GM12878 (cell line): ENCODE measurements around the gene C5. TPM values are rescaled to one million over a fixed set of nuclear protein-coding genes. Genes with fewer than 3 reads are reported as not detected.

Experiments used
- ATAC-seq: fragments of 200-7000 bp; cut with Tn5 transposase; 3 replicates; pipeline ENCODE4 v1.9.1; 2020; ENCODE audit warnings: mild to moderate bottlenecking, moderate library complexity
- BruUV-seq: library from RNA; stranded (reverse); fragments of 400-500 nt; replicated peaks from 2 replicates; lab custom pipeline; 2021; lab: Mats Ljungman, UMichigan
- CTCF ChIA-PET: fragments of 300-600 bp; sonication (Branson Sonifier 250); formaldehyde crosslinking; extraction: SDS; loops from one replicate; lab custom pipeline; 2021; ENCODE audit warnings: inconsistent platforms; lab: Yijun Ruan, JAX
- POLR2A ChIA-PET: fragments of 350-600 bp; formaldehyde crosslinking; extraction: SDS; loops from one replicate; lab custom pipeline; 2021; ENCODE audit warnings: inconsistent platforms; lab: Charles Lee
- RAD21 ChIA-PET: fragments of 300-600 bp; sonication (Branson Sonifier 250); formaldehyde crosslinking; loops from one replicate; lab custom pipeline; 2023; ENCODE audit warnings: antibody characterized with exemption; ENCODE audit not compliant: unreplicated experiment; lab: Charles Lee
- SMC1A ChIA-PET: fragments of 300-600 bp; sonication (Branson Sonifier 250); formaldehyde crosslinking; loops from one replicate; lab custom pipeline; 2023; ENCODE audit not compliant: unreplicated experiment, uncharacterized antibody; lab: Charles Lee
- DNase-seq: peaks from one replicate; pipeline ENCODE4 v3.0.0-alpha.2; 2011; ENCODE audit warnings: low read depth, low spot score
- FAIRE-seq: peaks from 3 replicates; lab custom pipeline; 2011; peaks lifted over from hg19 to GRCh38; lab: Jason Lieb, UNC
- H2AFZ ChIP-seq: 2 replicates; pipeline ENCODE4 v1.6.0; 2011; ENCODE audit warnings: low read depth, low read length, control low read depth; ENCODE audit not compliant: control insufficient read depth
- H3K27ac ChIP-seq: 2 replicates; pipeline ENCODE4 v1.5.1; 2011; ENCODE audit warnings: control low read depth; ENCODE audit not compliant: control insufficient read depth, insufficient read depth
- H3K27me3 ChIP-seq, 2 experiments: replicated peaks in 1 of 2; 2 replicates each; pipeline versions ENCODE4 v1.6.0 to v1.6.1; 2011; ENCODE audit warnings: low read length in 1 of 2; ENCODE audit not compliant: control insufficient read depth in 2 of 2, insufficient read depth in 2 of 2
- H3K36me3 ChIP-seq, 2 experiments: 2 replicates each; pipeline ENCODE4 v1.5.1; 2011; ENCODE audit warnings: low read length in 1 of 2; ENCODE audit not compliant: control insufficient read depth in 2 of 2, insufficient read depth in 2 of 2
- H3K4me1 ChIP-seq: 2 replicates; pipeline ENCODE4 v1.6.1; 2011; ENCODE audit warnings: mild to moderate bottlenecking, low read length, moderate library complexity, mixed read lengths; ENCODE audit not compliant: control insufficient read depth, insufficient read depth
- H3K4me2 ChIP-seq: 2 replicates; pipeline ENCODE4 v1.6.0; 2011; ENCODE audit warnings: control low read depth; ENCODE audit not compliant: control insufficient read depth, insufficient read depth
- H3K4me3 ChIP-seq: fragments of 200-600 bp; sonication (generic); 2 replicates; pipeline ENCODE4 v1.5.1; 2016
- H3K79me2 ChIP-seq: 2 replicates; pipeline ENCODE4 v1.6.0; 2011; ENCODE audit warnings: low read length; ENCODE audit not compliant: control insufficient read depth, insufficient read depth
- H3K9ac ChIP-seq: 2 replicates; pipeline ENCODE4 v1.8.0; 2011; ENCODE audit warnings: low read length, control low read depth, mixed read lengths; ENCODE audit not compliant: control insufficient read depth, insufficient read depth
- H3K9me3 ChIP-seq: replicated peaks from 3 replicates; pipeline ENCODE4 v1.5.1; 2011; ENCODE audit warnings: mild to moderate bottlenecking, low read length; ENCODE audit not compliant: control insufficient read depth, insufficient read depth
- H4K20me1 ChIP-seq: 2 replicates; pipeline ENCODE4 v1.6.0; 2011; ENCODE audit not compliant: control insufficient read depth, insufficient read depth
- CEBPB ChIP-seq, 2 experiments: fragments of 150-350 bp in 1 of 2; IDR thresholded peaks; 2 replicates each; pipeline ENCODE4 v1.6.1; 2012 to 2014; ENCODE audit warnings: low read depth in 2 of 2, low read length in 2 of 2, borderline replicate concordance in 1 of 2, inconsistent platforms in 1 of 2
- EED ChIP-seq: sonication (generic); IDR thresholded peaks from 2 replicates; pipeline ENCODE4 v1.6.1; 2016; ENCODE audit warnings: antibody characterized with exemption, low read depth
- EZH2 ChIP-seq: IDR thresholded peaks from 2 replicates; pipeline ENCODE4 v1.6.1; 2012; ENCODE audit warnings: low read depth, mild to moderate bottlenecking, control low read depth, inconsistent platforms, low read length, borderline replicate concordance; ENCODE audit not compliant: control insufficient read depth
- FOS ChIP-seq: IDR thresholded peaks from 3 replicates; pipeline ENCODE4 v1.6.1; 2011; ENCODE audit warnings: borderline replicate concordance; ENCODE audit not compliant: insufficient read length; ENCODE audit errors: extremely low read depth
- HDAC2 ChIP-seq: fragments of 200-600 bp; sonication (generic); IDR thresholded peaks from 2 replicates; pipeline ENCODE4 v1.6.1; 2017
- MEF2B ChIP-seq: fragments of 450-650 bp; IDR thresholded peaks from 2 replicates; pipeline ENCODE4 v1.6.1; 2018; ENCODE audit warnings: mild to moderate bottlenecking, moderate library complexity; ENCODE audit not compliant: partially characterized antibody, poor library complexity, severe bottlenecking
- MTA3 ChIP-seq: IDR thresholded peaks from 2 replicates; pipeline ENCODE4 v1.6.1; 2012; ENCODE audit warnings: low read length, inconsistent platforms, borderline replicate concordance
- POLR2AphosphoS5 ChIP-seq: IDR thresholded peaks from 2 replicates; pipeline ENCODE4 v1.6.1; 2011; ENCODE audit warnings: mild to moderate bottlenecking, low read length, inconsistent platforms
- SMAD5 ChIP-seq: IDR thresholded peaks from 2 replicates; pipeline ENCODE4 v1.6.1; 2016; ENCODE audit warnings: antibody characterized with exemption, low read depth
- SMC3 ChIP-seq: IDR thresholded peaks from 2 replicates; pipeline ENCODE4 v1.6.1; 2011; ENCODE audit warnings: low read length, improper control_type of control experiment, borderline replicate concordance
- SRF ChIP-seq, 2 experiments: IDR thresholded peaks; 2 replicates each; pipeline ENCODE4 v1.6.1; 2011; ENCODE audit warnings: low read depth in 2 of 2, low read length in 2 of 2, mild to moderate bottlenecking in 1 of 2, moderate library complexity in 1 of 2
- SUPT20H ChIP-seq: IDR thresholded peaks from 2 replicates; pipeline ENCODE4 v1.6.1; 2011; ENCODE audit warnings: low read depth, mild to moderate bottlenecking, low read length, moderate library complexity, borderline replicate concordance; ENCODE audit not compliant: control insufficient read depth
- WGBS: methylation state at CpG from one replicate; pipeline ENCODE4 v1.1.6; 2016; ENCODE audit warnings: low lambda C conversion rate; ENCODE audit not compliant: insufficient replicate concordance, insufficient coverage; ENCODE audit errors: missing lambda C conversion rate; 5-methylcytosine and 5-hydroxymethylcytosine counted together
- in situ Hi-C: fragments of 300-500 bp; cut with MboI; formaldehyde crosslinking; loops from 9 replicates; pipeline ENCODE4 v1.14.3; 2018; ENCODE audit warnings: mixed read lengths
- intact Hi-C: fragments of 100-400 bp; cut with micrococcal nuclease; formaldehyde crosslinking; loops from one replicate; pipeline ENCODE4 v1.14.2; 2022; ENCODE audit not compliant: unreplicated experiment
- polyA plus RNA-seq, 11 experiments: library from polyadenylated mRNA; depleted of rRNA in 4 of 11; unstranded in 6 of 11; stranded (reverse) in 5 of 11; fragments of >200 nt; fragmentation: Nextera tagmentation in 4 of 11; fragmentation: Illumina TruSeq in 1 of 11; extraction: Ambion mirVana in 4 of 11; extraction: Trizol in 1 of 11; gene quantifications; 1 replicate in 1 of 11; 2 replicates in 10 of 11; pipeline versions ENCODE4 v1.2.1 to v1.2.3, GENCODE V29; 2011 to 2016; ENCODE audit warnings: inconsistent platforms in 2 of 11, missing spikeins in 2 of 11, low read depth in 1 of 11
- total RNA-seq, 4 experiments: library from RNA; depleted of rRNA in 3 of 4; stranded (reverse); fragments of >200 nt in 3 of 4; fragmentation: Illumina TruSeq in 1 of 4; extraction: Trizol in 1 of 4; gene quantifications; 2 replicates each; pipeline versions ENCODE4 v1.2.1 to v1.2.3, GENCODE V29; 2013 to 2021
- TF ChIP-seq, protein P1 (sequence below): IDR thresholded peaks from 2 replicates; pipeline ENCODE4 v1.6.1; 2011; ENCODE audit warnings: low read depth, mild to moderate bottlenecking, low read length, moderate library complexity, borderline replicate concordance; ENCODE audit errors: extremely low read depth
- TF ChIP-seq, protein P2 (sequence below): fragments of 450-650 bp; IDR thresholded peaks from 2 replicates; pipeline ENCODE4 v1.6.1; 2017; ENCODE audit warnings: antibody characterized with exemption, mild to moderate bottlenecking, moderate library complexity
- TF ChIP-seq, protein P3 (sequence below): IDR thresholded peaks from 2 replicates; pipeline ENCODE4 v1.6.1; 2012; ENCODE audit warnings: low read depth, low read length, improper control_type of control experiment

Gene C5
- total and polyA plus RNA-seq, 10 of the 15 experiments (the other 5 are each of a cell fraction or from before 2014, with no cell fraction given): 0.39 to 2.2 (median 1.2) TPM

DNA sequence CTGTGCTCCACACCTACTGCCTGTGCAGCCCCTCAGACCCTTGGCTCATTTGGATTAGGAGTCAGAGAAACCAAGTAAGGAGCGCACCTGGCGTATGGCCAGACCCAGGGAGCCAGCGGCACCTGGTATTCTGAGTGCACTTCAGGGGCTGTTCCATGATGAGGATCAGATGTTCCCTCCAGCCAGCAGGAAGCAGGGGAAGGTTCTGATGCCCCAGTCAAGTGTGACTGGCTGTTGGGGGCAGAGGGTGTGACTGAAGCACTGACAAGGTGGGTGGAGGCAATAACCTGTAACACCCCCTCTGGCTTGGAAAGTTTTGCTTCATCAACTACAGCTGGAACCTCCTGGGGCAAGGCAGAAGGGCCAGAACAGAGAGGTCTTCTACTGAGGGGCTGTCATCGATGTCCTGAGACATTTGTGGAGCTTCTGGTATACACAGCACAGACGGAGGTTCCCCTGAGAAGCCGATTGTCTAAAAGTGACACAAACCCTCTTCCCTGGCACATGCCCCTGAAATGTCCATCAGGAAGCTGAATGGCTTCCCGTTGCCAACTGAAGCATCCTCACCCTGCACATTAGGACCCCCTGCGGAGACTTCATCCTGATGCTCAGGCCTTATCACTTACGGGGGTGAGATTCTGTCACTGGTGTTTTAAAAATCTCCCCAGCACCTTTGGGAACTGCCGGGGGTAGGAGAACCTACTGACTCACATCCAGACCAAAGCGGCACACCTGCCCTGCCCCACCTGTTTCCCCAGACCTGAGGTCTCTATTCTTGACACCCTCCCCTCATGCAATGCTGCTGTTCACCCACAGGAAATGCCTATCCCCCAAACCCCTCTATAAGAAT is 144.5 kb downstream of the C5 start:
- WGBS: 65% methylated on average over 11 of the region's 11 CpGs
- Histone ChIP-seq H2AFZ (no peak overlapping the region), H3K9ac (no peak overlapping the region), H3K4me2 (no peak overlapping the region), H3K4me1 (peaks cover 28% of the 10 kb centered on the region), H3K9me3 (no peaks in the 10 kb centered on the region), H3K79me2 (peaks cover 4% of the 10 kb centered on the region; the same call in 1 of the 2 replicates), H3K4me3 (no peak overlapping the region), H3K27me3 (no peaks in the 10 kb centered on the region), H4K20me1 (no peaks in the 10 kb centered on the region), H3K27ac (0 out of 2 replicates have a peak overlapping the region, but pooled peaks have one; percentile 14), H3K36me3 (peaks cover 39 to 49% of the 10 kb centered on the region in 2 experiments)
- FAIRE-seq (no peak), DNase-seq (no peak), ATAC-seq (no peak; the same call in none of the 3 replicates)
- POLR2A ChIA-PET: interaction anchor here (0.6 to 2.0 kb wide), 3 partner anchors 10 to 53 kb away, joined by 3 to 7 read pairs (median 7); no protein-coding TSS in a partner anchor
- intact Hi-C loops (no loop called here), in situ Hi-C loops (no loop called here)
- no TSS peak for BruUV-seq
- TF ChIP-seq SMC3 (no peak), CEBPB (IDR thresholded peaks at IDR 0.05; ENCODE audit: borderline replicate concordance in 1 of 2, low read depth in 2 of 2, low read length in 2 of 2) (no peak), MTA3 (peak; percentile 68; the same call in 1 of the 2 replicates), POLR2AphosphoS5 (no peak; the same call in 1 of the 2 replicates), SRF (IDR thresholded peaks at IDR 0.05; ENCODE audit: low read depth in 2 of 2, low read length in 2 of 2) (no peak), MEF2B (no peak), SMAD5 (peak; percentile 43; the same call in 1 of the 2 replicates), HDAC2 (no peak), EED (no peak), FOS (no peak), EZH2 (no peak), SUPT20H (no peak)
- TF ChIP-seq, protein P1, sequence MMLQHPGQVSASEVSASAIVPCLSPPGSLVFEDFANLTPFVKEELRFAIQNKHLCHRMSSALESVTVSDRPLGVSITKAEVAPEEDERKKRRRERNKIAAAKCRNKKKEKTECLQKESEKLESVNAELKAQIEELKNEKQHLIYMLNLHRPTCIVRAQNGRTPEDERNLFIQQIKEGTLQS: no peak
- TF ChIP-seq, protein P2, sequence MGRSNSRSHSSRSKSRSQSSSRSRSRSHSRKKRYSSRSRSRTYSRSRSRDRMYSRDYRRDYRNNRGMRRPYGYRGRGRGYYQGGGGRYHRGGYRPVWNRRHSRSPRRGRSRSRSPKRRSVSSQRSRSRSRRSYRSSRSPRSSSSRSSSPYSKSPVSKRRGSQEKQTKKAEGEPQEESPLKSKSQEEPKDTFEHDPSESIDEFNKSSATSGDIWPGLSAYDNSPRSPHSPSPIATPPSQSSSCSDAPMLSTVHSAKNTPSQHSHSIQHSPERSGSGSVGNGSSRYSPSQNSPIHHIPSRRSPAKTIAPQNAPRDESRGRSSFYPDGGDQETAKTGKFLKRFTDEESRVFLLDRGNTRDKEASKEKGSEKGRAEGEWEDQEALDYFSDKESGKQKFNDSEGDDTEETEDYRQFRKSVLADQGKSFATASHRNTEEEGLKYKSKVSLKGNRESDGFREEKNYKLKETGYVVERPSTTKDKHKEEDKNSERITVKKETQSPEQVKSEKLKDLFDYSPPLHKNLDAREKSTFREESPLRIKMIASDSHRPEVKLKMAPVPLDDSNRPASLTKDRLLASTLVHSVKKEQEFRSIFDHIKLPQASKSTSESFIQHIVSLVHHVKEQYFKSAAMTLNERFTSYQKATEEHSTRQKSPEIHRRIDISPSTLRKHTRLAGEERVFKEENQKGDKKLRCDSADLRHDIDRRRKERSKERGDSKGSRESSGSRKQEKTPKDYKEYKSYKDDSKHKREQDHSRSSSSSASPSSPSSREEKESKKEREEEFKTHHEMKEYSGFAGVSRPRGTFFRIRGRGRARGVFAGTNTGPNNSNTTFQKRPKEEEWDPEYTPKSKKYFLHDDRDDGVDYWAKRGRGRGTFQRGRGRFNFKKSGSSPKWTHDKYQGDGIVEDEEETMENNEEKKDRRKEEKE: no peak
- TF ChIP-seq, protein P3, sequence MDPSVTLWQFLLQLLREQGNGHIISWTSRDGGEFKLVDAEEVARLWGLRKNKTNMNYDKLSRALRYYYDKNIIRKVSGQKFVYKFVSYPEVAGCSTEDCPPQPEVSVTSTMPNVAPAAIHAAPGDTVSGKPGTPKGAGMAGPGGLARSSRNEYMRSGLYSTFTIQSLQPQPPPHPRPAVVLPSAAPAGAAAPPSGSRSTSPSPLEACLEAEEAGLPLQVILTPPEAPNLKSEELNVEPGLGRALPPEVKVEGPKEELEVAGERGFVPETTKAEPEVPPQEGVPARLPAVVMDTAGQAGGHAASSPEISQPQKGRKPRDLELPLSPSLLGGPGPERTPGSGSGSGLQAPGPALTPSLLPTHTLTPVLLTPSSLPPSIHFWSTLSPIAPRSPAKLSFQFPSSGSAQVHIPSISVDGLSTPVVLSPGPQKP: no peak
- CTCF ChIA-PET: interaction anchor here (1.4 to 2.4 kb wide), 3 partner anchors 11 to 33 kb away, joined by 5 to 10 read pairs (median 5); no protein-coding TSS in a partner anchor
- RAD21 ChIA-PET: no interaction called here
- SMC1A ChIA-PET: interaction anchor here (1.3 to 23.6 kb wide), 4 partner anchors 14 to 35 kb away, joined by 4 to 522 read pairs (median 4); partner anchors contain the start of gene TRAF1
